Measurements from ENCODE around the gene TJP1. TPM values are rescaled to one million over a fixed set of nuclear protein-coding genes. Genes with fewer than 3 reads are reported as not detected.

Gene TJP1
- total and polyA plus RNA-seq, 2 donors (not counting 1 experiment from before 2014, with no cell fraction given) = 0.10 TPM; not detected in 1

DNA sequence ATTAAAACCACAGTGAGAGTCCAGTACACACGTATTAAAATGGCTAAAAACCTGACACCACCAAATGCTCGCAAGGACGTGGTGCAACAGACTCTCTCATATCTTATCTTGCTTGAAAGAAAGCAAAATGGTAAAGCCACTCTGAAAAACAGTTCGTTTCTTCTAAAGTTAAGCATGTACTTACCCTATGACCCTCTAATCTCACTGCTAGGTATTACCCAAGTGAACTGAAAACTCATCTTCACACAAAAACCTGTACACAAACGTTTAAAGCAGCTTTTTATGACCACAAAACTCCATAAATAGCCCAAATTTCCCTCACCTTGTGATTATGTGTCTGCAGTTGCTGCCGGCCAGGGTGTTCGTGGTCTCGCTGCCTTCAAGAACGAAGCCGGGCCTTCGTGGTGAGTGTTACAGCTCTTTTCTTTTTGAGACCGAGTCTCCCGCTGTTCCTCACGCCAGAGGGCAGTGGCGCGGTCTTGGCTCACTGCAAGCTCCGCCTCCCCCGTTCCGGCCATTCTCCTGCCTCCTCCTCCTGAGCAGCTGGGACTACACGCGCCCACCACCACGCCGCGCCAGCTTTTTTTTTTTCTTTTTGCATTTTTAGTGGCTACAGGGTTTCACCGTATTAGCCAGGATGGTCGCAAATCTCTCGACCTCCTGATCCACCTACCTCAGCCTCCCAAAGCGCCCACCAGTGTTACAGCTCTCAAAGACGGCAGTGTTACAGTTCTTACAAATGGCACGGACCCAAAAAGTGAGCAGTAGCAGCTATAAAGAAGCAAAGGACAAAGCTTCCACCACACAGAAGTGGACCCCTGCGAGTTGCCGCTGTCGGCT is 165.4 kb downstream of the TJP1 start:
- intact Hi-C loops (cut with micrococcal nuclease) = no loop called here
- WGBS (ENCODE audit: insufficient coverage) = 89% methylated on average over 27 of the region's 33 CpGs
- H4K20me1 ChIP-seq (ENCODE audit: control insufficient read depth, insufficient read depth, low read length, poor library complexity, severe bottlenecking) = no peaks in the 10 kb centered on the region
- H2AFZ ChIP-seq (ENCODE audit: insufficient read depth, low read depth, low read length, poor library complexity, severe bottlenecking) = no peak overlapping the region
- Mint-ChIP-seq H3K27ac (no peak overlapping the region), H3K4me1 (no peaks in the 10 kb centered on the region), H3K4me3 (no peak overlapping the region), H3K9me3 (ENCODE audit: insufficient read depth) (peaks cover 11% of the 10 kb centered on the region), H3K27me3 (no peaks in the 10 kb centered on the region)
- H3K4me1 ChIP-seq (ENCODE audit: control insufficient read depth in 2 of 2, insufficient read depth in 2 of 2, low read length in 2 of 2) = no peaks in the 10 kb centered on the region
- no peaks in the 10 kb centered on the region for H3K79me2 ChIP-seq (ENCODE audit: control insufficient read depth, insufficient read depth, low read length)
- no peaks in the 10 kb centered on the region for H3K27me3 ChIP-seq (replicated peaks in 1 of 4; ENCODE audit: control extremely low read depth in 1 of 4, control insufficient read depth in 3 of 4, insufficient read depth in 4 of 4, low read length in 3 of 4)
- H3K4me2 ChIP-seq (replicated peaks; ENCODE audit: low read depth, low read length, poor library complexity, severe bottlenecking) = no peak overlapping the region
- ATAC-seq (ENCODE audit: low read depth) = no peak
- H3K9me3 ChIP-seq (ENCODE audit: control extremely low read depth in 1 of 3, control insufficient read depth in 2 of 3, insufficient read depth in 1 of 3, low read length in 2 of 3) = peaks cover 0 to 18% (median 3%) of the 10 kb centered on the region in 3 donors
- POLR2A ChIA-PET = no interaction called here
- H3K27ac ChIP-seq (ENCODE audit: low read length in 2 of 2) = no peak overlapping the region
- H3K9ac ChIP-seq (ENCODE audit: low read length) = no peak overlapping the region
- H3K4me3 ChIP-seq (ENCODE audit: control extremely low read depth in 1 of 5, extremely low read depth in 1 of 5, insufficient read depth in 1 of 5, low read depth in 2 of 5, low read length in 4 of 5) = no peak overlapping the region
- DNase-seq = no peak
- no peaks in the 10 kb centered on the region for H3K36me3 ChIP-seq (replicated peaks in 1 of 2; ENCODE audit: control extremely low read depth in 1 of 2, control insufficient read depth in 1 of 2, extremely low read depth in 1 of 2, insufficient read depth in 2 of 2, low read length in 1 of 2)
- TF ChIP-seq, protein P1, sequence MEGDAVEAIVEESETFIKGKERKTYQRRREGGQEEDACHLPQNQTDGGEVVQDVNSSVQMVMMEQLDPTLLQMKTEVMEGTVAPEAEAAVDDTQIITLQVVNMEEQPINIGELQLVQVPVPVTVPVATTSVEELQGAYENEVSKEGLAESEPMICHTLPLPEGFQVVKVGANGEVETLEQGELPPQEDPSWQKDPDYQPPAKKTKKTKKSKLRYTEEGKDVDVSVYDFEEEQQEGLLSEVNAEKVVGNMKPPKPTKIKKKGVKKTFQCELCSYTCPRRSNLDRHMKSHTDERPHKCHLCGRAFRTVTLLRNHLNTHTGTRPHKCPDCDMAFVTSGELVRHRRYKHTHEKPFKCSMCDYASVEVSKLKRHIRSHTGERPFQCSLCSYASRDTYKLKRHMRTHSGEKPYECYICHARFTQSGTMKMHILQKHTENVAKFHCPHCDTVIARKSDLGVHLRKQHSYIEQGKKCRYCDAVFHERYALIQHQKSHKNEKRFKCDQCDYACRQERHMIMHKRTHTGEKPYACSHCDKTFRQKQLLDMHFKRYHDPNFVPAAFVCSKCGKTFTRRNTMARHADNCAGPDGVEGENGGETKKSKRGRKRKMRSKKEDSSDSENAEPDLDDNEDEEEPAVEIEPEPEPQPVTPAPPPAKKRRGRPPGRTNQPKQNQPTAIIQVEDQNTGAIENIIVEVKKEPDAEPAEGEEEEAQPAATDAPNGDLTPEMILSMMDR (IDR thresholded peaks at IDR 0.05) = no peak
- no peak for TF ChIP-seq EZH2 (IDR thresholded peaks at IDR 0.05; ENCODE audit: borderline replicate concordance, insufficient read depth, low read depth, low read length, poor library complexity, severe bottlenecking)
- CTCF ChIA-PET = no interaction called here

DNA sequence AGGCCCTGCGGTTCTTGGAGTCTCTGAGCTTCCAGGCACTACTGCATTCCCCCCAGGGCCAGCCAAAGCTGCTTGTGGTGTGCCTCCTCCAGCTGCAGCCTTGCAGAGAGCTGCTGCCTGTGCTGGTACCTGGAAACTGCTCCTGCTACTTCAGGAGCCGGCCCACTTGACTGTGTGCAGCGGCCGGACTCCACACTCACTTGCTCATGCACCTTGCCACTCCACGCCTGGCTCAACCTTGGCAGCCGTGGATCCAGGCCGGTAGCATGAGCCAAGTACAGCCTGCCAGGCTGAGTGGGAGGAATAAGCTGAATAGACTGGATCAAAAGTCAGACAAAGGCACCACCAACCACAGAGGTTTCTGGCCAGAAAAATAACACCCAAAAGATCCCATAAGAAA is 169.7 kb downstream of the TJP1 start:
- ChIA-PET POLR2A (no interaction called here), CTCF (no interaction called here)
- 93% methylated on average over 7 of the region's 7 CpGs for WGBS (ENCODE audit: insufficient coverage)
- H3K4me1 Mint-ChIP-seq = no peaks in the 10 kb centered on the region
- peaks cover 6% of the 10 kb centered on the region for H3K9me3 Mint-ChIP-seq (ENCODE audit: insufficient read depth)
- no peaks in the 10 kb centered on the region for H3K36me3 ChIP-seq (replicated peaks in 1 of 2; ENCODE audit: control extremely low read depth in 1 of 2, control insufficient read depth in 1 of 2, extremely low read depth in 1 of 2, insufficient read depth in 2 of 2, low read length in 1 of 2)
- no peak overlapping the region for H3K9ac ChIP-seq (ENCODE audit: low read length)
- no peaks in the 10 kb centered on the region for H3K27me3 Mint-ChIP-seq
- no peak overlapping the region for H3K4me2 ChIP-seq (replicated peaks; ENCODE audit: low read depth, low read length, poor library complexity, severe bottlenecking)
- H3K27ac Mint-ChIP-seq = no peak overlapping the region
- H2AFZ ChIP-seq (ENCODE audit: insufficient read depth, low read depth, low read length, poor library complexity, severe bottlenecking) = no peak overlapping the region
- peaks cover 0 to 22% (median 5%) of the 10 kb centered on the region in 3 donors for H3K9me3 ChIP-seq (ENCODE audit: control extremely low read depth in 1 of 3, control insufficient read depth in 2 of 3, insufficient read depth in 1 of 3, low read length in 2 of 3)
- intact Hi-C loops (cut with micrococcal nuclease) = no loop called here
- no peak overlapping the region for H3K4me3 Mint-ChIP-seq
- H3K27me3 ChIP-seq (replicated peaks in 1 of 4; ENCODE audit: control extremely low read depth in 1 of 4, control insufficient read depth in 3 of 4, insufficient read depth in 4 of 4, low read length in 3 of 4) = no peaks in the 10 kb centered on the region
- H4K20me1 ChIP-seq (ENCODE audit: control insufficient read depth, insufficient read depth, low read length, poor library complexity, severe bottlenecking) = no peaks in the 10 kb centered on the region
- TF ChIP-seq, protein P1 (IDR thresholded peaks at IDR 0.05) = no peak
- no peak overlapping the region for H3K27ac ChIP-seq (ENCODE audit: low read length in 2 of 2)
- DNase-seq (no peak), ATAC-seq (ENCODE audit: low read depth) (no peak)
- H3K4me1 ChIP-seq (ENCODE audit: control insufficient read depth in 2 of 2, insufficient read depth in 2 of 2, low read length in 2 of 2) = no peaks in the 10 kb centered on the region
- H3K79me2 ChIP-seq (ENCODE audit: control insufficient read depth, insufficient read depth, low read length) = no peaks in the 10 kb centered on the region
- H3K4me3 ChIP-seq (ENCODE audit: control extremely low read depth in 1 of 5, extremely low read depth in 1 of 5, insufficient read depth in 1 of 5, low read depth in 2 of 5, low read length in 4 of 5) = no peak overlapping the region

Data from B cell (primary cell).